RWPE1 (cell line): ENCODE data around the gene WDFY2.

Experiments
- CTCF ChIA-PET: fragments of 350-600 bp; sonication (Branson Sonifier 250); formaldehyde crosslinking; extraction: SDS; loops from one replicate; lab custom pipeline; 2021; lab: Yijun Ruan, JAX
- POLR2A ChIA-PET: fragments of 400-600 bp; formaldehyde crosslinking; extraction: SDS; loops from one replicate; lab custom pipeline; 2020; ENCODE audit warnings: antibody characterized with exemption; ENCODE audit not compliant: low non-redundant PET; lab: Yijun Ruan, JAX
- DNase-seq: peaks from one replicate; pipeline ENCODE4 v3.0.0; 2012; ENCODE audit warnings: low spot score
- H3K27ac ChIP-seq: fragments of 450-650 bp; 2 replicates; pipeline ENCODE4 v1.5.1; 2017
- CTCF ChIP-seq: fragments of 450-650 bp; conservative IDR thresholded peaks from 2 replicates; pipeline ENCODE4 v1.5.1; 2017; ENCODE audit warnings: low read depth, mild to moderate bottlenecking

Gene WDFY2

GRCh38 chr13:51668580-51669195 lies 84.4 kb downstream of the WDFY2 start:
- no peak for DNase-seq
- POLR2A ChIA-PET: interaction anchor here (0.7 kb wide), 1 partner anchor 28 kb away, joined by 4 read pairs; no protein-coding TSS in a partner anchor
- no peak for TF ChIP-seq CTCF
- no peak overlapping the region for H3K27ac ChIP-seq
- CTCF ChIA-PET: no interaction called here

- no peak for DNase-seq
- no peak overlapping the region for H3K27ac ChIP-seq
- ChIA-PET POLR2A (no interaction called here), CTCF (no interaction called here)
- no peak for TF ChIP-seq CTCF
Measured at GRCh38 chr13:51673165-51673564, 88.9 kb downstream of the WDFY2 start.

GRCh38 chr13:51674276-51674675 lies 90.0 kb downstream of the WDFY2 start:
- no peak for TF ChIP-seq CTCF
- CTCF ChIA-PET: interaction anchor here (0.6 kb wide), 1 partner anchor 96 kb away, joined by 3 read pairs; no protein-coding TSS in a partner anchor
- DNase-seq: peak; percentile 62
- H3K27ac ChIP-seq: no peak overlapping the region
- POLR2A ChIA-PET: no interaction called here

- POLR2A ChIA-PET: no interaction called here
- CTCF ChIA-PET: interaction anchor here (0.6 kb wide), 1 partner anchor 95 kb away, joined by 3 read pairs; no protein-coding TSS in a partner anchor
Measured at GRCh38 chr13:51675385-51675784, 91.1 kb downstream of the WDFY2 start.

GRCh38 chr13:51675877-51676276 lies 91.6 kb downstream of the WDFY2 start:
- TF ChIP-seq CTCF: no peak
- POLR2A ChIA-PET: no interaction called here
- DNase-seq: no peak
- H3K27ac ChIP-seq: peak overlapping the region; percentile 27; the same call in 1 of the 2 replicates
- CTCF ChIA-PET: no interaction called here

More at GRCh38 chr13:51675385-51675784, 91.1 kb downstream of the WDFY2 start:
- no peak for TF ChIP-seq CTCF
- no peak for DNase-seq
- H3K27ac ChIP-seq: no peak overlapping the region

GRCh38 chr13:51676739-51677138 lies 92.5 kb downstream of the WDFY2 start:
- no peak overlapping the region for H3K27ac ChIP-seq
- CTCF ChIA-PET: no interaction called here
- POLR2A ChIA-PET: no interaction called here
- no peak for DNase-seq
- TF ChIP-seq CTCF: no peak
